ENCODE results near the gene KLHL24. TPM values are rescaled to one million over a fixed set of nuclear protein-coding genes. Genes with fewer than 3 reads are reported as not detected.

The KLHL24 gene
- total RNA-seq, 1 experiment from 2014 or later = 17.7 TPM

- Mint-ChIP-seq H3K36me3 (ENCODE audit: insufficient read depth in 1 of 3, low read depth in 3 of 3) (peaks cover 56 to 80% (median 68%) of the 10 kb centered on the region in 3 experiments), H3K27ac (no peak overlapping the region), H3K9me3 (peaks cover 43 to 46% of the 10 kb centered on the region in 2 experiments), H3K27me3 (ENCODE audit: low read depth) (peaks cover 6% of the 10 kb centered on the region), H3K4me1 (peaks cover 1 to 2% of the 10 kb centered on the region in 2 experiments; a peak in 2 of 4 replicates), H3K4me3 (no peak overlapping the region)
- Histone ChIP-seq H4K5ac (ENCODE audit: insufficient read length, low read depth, low read length) (no peak overlapping the region), H3K23me2 (ENCODE audit: insufficient read length, low read depth, low read length, poor library complexity, severe bottlenecking) (no peaks in the 10 kb centered on the region), H2AK5ac (ENCODE audit: insufficient read length, low read length) (no peak overlapping the region), H4K8ac (replicated peaks; ENCODE audit: insufficient read length, low read depth, low read length) (no peak overlapping the region), H4K91ac (ENCODE audit: insufficient read length, low read depth, low read length) (no peak overlapping the region), H3K56ac (ENCODE audit: insufficient read length, low read depth, low read length) (no peak overlapping the region), H2BK12ac (ENCODE audit: insufficient read length, low read depth, low read length) (no peak overlapping the region), H3K14ac (ENCODE audit: insufficient read depth, low read length) (no peak overlapping the region), H2BK15ac (ENCODE audit: low read depth, low read length) (no peak overlapping the region), H3K23ac (ENCODE audit: insufficient read length, low read depth, low read length) (no peak overlapping the region), H3K4me2 (ENCODE audit: insufficient read depth, insufficient read length, low read length) (no peak overlapping the region), H2BK120ac (ENCODE audit: low read depth, low read length, poor library complexity, severe bottlenecking) (no peak overlapping the region), H2BK5ac (ENCODE audit: insufficient read length, low read length) (no peak overlapping the region), H3K27ac (ENCODE audit: insufficient read length, low read depth, low read length) (no peak overlapping the region), H3K9me3 (ENCODE audit: control insufficient read depth, low read depth, low read length) (peaks cover 35% of the 10 kb centered on the region), H4K20me1 (ENCODE audit: control insufficient read depth, insufficient read depth, insufficient read length) (no peaks in the 10 kb centered on the region), H3T11ph (ENCODE audit: low read length) (no peak overlapping the region), H3K79me2 (ENCODE audit: insufficient read depth, low read length) (no peaks in the 10 kb centered on the region), H3K9ac (ENCODE audit: extremely low read depth, insufficient read length, low read length) (no peak overlapping the region), H2BK20ac (ENCODE audit: low read depth, low read length, poor library complexity, severe bottlenecking) (no peak overlapping the region), H3K4me1 (ENCODE audit: insufficient read depth, low read length) (no peaks in the 10 kb centered on the region), H3K18ac (ENCODE audit: insufficient read length, low read depth, low read length) (no peak overlapping the region), H2AFZ (ENCODE audit: low read length) (no peak overlapping the region), H3K27me3 (ENCODE audit: insufficient read depth, low read length) (no peaks in the 10 kb centered on the region), H3K79me1 (ENCODE audit: insufficient read depth, low read depth, low read length, poor library complexity, severe bottlenecking) (no peaks in the 10 kb centered on the region), H3K4ac (ENCODE audit: low read depth, low read length) (no peak overlapping the region)
- no peak for TF ChIP-seq CTCF (conservative IDR thresholded peaks at IDR 0.05)
- WGBS (ENCODE audit: extremely low coverage, insufficient read length, low lambda C conversion rate) = no CpG with 5 or more reads among the region's 1 CpG
- no peak for DNase-seq
These were observed 19.3 kb downstream of the KLHL24 start for GRCh38 chr3:183654727-183655126.

All from H9 (cell line).